HG02885 (cell line): ENCODE data around the gene PFKL.

ENCODE experiments used
- ATAC-seq: cut with Tn5 transposase; IDR thresholded peaks from one replicate; pipeline ENCODE4 v1.9.1; 2021; ENCODE audit warnings: mild to moderate bottlenecking; ENCODE audit not compliant: unreplicated experiment, poor library complexity

Gene PFKL

GRCh38 chr21:44374601-44375280, 74.9 kb downstream of the PFKL start:
- ATAC-seq = no peak

DNA sequence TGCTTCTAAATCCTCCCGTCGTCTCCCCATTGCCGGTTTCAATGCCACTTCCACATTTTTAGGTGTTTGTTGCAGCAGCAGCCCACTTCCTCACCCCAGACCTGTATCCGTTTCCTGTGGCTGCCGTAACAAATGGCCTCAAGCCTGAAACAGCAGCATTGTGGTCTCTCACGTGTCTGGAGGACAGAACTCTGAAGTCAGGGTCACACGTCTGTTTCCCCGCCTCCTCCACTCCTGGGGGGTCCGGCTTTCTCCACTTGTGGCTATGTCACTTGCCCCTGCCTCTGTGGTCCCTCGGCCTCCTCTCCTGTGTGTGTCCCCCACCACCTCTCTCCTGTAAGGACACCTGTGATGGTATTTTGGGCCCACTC, 75.4 kb downstream of the PFKL start:
- ATAC-seq = no peak

- no peak for ATAC-seq
Observed at GRCh38 chr21:44375761-44376241, 75.9 kb downstream of the PFKL start.

DNA sequence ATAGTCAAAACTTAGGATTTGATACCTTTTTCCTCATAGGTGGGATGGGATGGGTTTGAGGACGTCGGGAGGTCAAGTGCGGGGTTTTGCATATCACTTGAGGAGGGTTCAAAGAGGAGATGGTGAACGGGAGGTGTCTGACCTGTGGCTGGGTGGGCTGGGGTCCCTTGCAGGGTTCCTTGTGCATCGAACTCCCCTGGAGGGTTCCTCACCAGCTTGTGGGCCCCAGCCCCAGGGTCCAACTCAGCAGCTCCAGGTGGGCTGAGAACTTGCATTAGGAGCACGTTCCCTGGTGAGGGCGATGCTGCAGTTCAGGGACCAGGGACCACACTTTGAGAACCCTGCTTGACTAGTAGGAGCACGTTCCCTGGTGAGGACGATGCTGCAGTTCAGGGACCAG, 76.8 kb downstream of the PFKL start:
- ATAC-seq = no peak
